HG03060 (cell line): ENCODE results near the gene NPVF.

Experiments
- ATAC-seq: cut with Tn5 transposase; IDR thresholded peaks from one replicate; pipeline ENCODE4 v1.9.1; 2021; ENCODE audit warnings: low read depth, moderate number of reproducible peaks; ENCODE audit not compliant: unreplicated experiment

NPVF gene, protein sequence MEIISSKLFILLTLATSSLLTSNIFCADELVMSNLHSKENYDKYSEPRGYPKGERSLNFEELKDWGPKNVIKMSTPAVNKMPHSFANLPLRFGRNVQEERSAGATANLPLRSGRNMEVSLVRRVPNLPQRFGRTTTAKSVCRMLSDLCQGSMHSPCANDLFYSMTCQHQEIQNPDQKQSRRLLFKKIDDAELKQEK

GRCh38 chr7:25228386-25228785 lies at the start of gene NPVF:
TSS of gene NPVF (minus strand) at chr7:25228486. CDS start at chr7:25228439, 47 bp downstream.
- ATAC-seq, result no peak

- ATAC-seq, result no peak
Measured at GRCh38 chr7:25272265-25272664, 44.0 kb upstream of the NPVF start.

- no peak for ATAC-seq
Measured at GRCh38 chr7:25263337-25263736, 35.1 kb upstream of the NPVF start.

GRCh38 chr7:25262586-25262985 lies 34.3 kb upstream of the NPVF start:
- ATAC-seq, result no peak

DNA sequence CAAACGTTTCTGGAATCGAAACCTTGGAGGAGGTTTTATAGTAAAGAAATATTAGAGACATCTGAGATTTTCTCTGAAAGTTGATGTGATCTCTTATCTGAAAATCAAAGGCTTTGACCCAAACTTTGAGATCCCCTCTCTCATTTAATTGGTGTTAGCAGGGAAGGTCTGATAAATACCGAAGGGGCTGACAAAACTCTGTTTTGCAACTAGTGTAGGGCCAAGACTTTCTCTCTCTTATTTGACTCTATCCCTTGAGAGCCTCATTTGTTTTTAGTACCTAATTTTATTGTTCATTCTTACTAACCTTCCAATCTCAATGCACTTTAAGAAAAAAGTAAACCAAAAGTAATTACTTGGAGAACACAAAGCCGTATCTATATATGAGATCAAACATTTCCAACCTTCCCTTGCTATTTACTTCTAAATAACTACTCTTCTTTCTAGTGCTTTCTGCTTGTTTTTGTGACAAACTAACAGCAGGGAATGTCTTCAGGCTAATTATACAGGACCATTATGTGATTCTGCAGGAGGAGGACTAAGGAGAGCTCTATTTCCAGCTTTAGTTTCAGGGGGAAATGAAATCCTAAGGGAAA lies 33.4 kb upstream of the NPVF start:
- no peak for ATAC-seq

DNA sequence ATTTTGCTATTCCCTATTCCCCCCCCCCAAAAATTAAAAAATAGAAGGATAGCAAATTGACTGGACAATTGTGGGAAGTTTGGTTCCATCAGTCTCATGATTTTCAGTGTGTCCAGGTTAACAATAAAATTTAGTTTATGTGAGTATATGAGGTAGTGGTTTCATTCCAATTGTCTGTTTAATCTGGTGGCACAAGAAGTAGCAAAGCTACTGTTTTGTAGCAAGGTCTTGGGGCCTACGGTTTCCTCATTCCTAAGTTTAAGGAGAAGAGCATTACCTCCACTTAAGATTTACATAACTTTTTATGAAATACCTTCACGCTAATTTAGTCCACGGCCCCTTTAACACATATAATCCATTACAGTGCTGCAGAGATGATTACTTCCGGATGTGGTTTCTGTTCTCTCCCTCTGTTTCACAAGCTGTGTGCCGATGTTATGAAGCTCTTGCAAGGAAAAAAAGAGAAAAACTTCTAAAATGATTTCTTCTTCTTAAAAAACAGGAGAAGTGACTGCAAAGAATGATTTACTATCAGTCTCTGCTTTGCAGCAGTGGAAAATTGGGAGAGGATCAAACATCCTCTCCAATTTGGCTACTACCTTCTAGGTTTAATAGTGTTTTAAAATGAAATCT lies 32.7 kb upstream of the NPVF start:
- ATAC-seq, result no peak

- no peak for ATAC-seq
Measured at GRCh38 chr7:25259487-25260243, 31.4 kb upstream of the NPVF start.

DNA sequence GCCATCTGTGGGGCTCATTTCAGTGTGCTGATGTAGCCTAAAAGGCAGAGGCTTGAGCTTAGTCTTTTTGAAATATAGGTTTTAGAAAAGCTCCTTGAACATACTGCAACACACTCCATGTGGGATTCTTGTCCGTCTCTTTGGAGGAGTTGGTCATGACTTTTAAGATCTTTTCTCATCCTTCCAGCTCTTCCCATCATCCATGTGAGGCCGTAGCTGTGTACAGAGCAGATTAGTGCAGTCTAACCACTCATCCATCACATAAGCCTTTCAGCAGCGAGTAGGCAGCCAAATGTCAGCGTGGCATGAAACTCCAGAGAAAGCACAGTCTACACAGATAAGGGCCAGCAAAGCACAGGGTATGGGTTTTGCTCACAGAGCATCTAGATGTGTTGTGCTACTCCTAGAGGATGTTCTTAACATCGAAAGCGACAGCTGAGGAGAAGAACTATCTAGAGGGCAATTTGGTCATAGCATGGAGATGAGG lies 28.1 kb upstream of the NPVF start:
- no peak for ATAC-seq

DNA sequence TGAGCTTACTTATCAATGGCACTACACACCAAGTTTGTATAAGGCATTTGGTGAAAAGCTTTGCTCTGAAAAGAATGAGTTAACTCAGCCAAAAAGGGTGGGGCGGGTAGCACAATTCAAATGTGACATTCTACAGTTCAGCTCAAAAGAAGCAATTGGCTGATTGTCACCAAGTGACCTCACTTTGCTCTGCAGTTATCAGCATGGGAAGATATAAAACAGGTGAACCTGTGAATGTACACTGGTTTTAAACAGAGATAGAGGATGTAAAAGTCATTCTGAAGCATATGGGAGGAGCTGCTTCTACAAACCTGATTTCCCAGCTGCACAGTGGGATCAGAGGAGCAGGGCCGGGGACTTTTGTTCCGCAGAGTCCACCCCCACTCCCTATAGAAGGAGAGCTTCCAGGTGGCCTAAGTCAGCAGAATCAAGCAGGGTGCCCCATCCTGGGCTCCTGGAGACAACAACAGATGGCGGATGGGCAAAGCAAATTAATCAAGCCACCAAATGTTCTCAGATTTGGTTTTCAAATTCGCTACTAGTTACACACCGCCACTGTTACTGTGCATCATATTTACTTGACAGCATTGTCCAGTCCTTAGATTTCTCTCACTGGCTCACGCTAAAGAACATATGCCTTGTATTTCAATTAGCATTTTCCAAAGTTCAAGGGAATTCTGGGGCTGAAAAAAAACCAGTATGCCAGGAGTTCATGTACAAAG lies 27.5 kb upstream of the NPVF start:
- ATAC-seq, result no peak

DNA sequence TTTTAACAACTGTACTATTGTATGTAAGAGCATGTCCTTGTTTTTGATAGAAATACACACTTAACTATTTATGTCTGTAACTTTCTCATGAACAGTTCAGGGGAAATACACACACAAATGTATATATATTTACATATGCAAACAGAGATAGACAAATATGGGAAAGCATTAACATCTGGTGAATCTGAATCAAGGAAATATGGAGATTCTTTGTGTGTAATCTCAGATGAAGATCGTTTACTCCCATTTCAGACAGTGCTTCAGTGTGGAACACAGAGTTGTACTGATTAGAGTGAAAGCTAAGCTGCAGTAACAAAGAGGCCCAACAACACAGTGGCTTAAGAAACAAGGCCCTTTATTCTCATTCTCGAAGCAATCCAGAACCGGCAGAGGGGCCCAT lies 26.3 kb upstream of the NPVF start:
- no peak for ATAC-seq

DNA sequence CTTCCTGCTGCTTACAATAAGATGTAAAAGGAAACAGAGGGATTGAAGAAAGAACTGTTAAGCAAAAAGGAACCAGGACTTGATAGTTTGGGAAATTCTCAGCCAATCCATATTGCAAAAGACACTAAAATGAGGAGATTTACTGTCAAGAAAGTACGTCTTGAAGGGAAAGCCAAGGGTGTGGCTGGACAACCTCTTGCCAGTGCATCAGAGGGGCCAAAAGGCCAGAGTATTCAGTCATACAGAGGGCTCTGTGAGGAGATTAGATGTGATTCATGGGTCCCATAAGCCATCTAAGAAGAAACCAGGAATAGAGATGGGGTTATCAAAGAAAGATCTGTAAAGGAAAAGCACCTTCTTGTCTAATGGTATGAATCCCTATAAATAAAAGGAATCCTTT lies 25.4 kb upstream of the NPVF start:
- no peak for ATAC-seq

GRCh38 chr7:25250386-25250785 lies 22.1 kb upstream of the NPVF start:
- no peak for ATAC-seq

GRCh38 chr7:25249772-25250171 lies 21.5 kb upstream of the NPVF start:
- no peak for ATAC-seq

- no peak for ATAC-seq
Measured at GRCh38 chr7:25246306-25246705, 18.0 kb upstream of the NPVF start.

DNA sequence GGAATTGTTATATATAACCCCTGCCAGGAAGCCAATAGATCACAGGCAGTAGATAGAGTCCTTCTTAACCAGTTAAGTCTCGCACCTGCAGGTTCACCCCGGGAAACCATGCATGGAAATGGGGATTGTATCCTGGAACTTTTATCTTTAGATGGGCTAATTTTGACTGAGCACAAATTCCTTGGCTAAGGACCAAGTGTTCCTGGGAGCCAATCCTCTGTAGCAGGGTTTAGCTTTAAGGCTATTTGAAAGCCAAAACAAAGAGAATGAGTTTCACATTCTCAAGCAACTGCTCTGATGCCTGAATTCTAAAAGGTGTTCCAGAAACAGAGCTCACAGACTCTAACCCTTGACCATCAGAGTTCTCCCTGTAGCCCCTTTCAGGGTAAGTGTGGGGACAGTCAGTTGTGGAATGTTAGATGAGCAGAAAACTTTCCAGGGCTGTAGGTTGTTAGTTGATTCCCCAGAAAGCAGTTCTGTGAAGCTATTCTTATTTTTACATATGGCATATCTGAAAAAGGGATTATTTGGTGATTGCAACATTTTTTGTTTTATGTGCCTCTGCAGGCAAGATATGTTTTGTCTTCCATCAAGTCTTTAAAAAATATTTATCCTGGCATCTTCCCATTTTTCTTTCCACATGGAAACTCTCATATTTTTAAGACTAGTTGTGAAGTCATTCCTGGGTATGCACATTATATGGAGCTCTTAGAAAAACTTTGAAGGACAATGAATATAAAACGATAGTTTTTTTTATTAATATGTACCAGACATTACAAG lies 16.2 kb upstream of the NPVF start:
- no peak for ATAC-seq

- ATAC-seq, result no peak
Measured at GRCh38 chr7:25242678-25243077, 14.4 kb upstream of the NPVF start.

DNA sequence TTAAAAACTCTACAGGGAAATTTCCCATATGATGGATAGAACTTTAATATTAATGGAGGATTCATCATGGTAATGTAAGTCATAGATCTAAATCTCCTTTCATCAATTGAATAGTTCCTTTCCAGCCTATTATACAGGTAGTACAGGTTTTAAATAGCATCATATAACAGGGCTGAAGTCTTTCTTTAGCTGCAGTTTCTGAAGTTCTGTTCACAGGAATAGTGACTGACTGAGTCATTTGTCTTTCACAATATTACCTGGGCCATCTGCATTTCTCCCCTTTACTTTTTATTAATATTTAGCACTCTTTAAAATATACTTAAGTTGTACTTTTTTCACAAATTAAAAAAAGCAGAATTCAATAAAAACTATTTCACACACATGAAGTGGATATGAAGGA lies 12.6 kb upstream of the NPVF start:
- no peak for ATAC-seq

- ATAC-seq, result no peak
Measured at GRCh38 chr7:25240340-25240739, 12.1 kb upstream of the NPVF start.

DNA sequence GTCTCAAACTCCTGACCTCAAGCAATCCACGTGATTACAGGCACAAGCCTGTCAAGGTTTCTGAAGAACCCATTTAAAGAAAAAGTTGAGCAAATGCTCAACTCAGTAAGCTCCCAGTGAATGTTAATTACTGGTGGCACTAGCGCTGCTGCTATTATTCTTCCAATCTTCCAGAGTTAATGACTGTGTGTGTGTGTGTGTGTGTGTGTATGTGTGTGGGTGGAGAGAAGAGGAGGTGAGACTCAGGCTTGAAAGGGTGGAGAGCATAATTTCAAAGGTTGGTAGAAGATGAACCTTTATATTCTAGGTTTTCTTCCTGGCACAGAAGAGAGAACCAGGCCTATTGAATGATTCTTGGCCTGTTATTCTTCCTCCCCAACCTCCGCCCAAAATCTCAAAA lies 11.6 kb upstream of the NPVF start:
- no peak for ATAC-seq
